ENCODE data around the gene MRPL55.
"Not testable (repeated sequence)": the region's sequence is repeated elsewhere in the genome, so short reads cannot be mapped to it uniquely, and the experiment has no call there.

The MRPL55 gene

DNA sequence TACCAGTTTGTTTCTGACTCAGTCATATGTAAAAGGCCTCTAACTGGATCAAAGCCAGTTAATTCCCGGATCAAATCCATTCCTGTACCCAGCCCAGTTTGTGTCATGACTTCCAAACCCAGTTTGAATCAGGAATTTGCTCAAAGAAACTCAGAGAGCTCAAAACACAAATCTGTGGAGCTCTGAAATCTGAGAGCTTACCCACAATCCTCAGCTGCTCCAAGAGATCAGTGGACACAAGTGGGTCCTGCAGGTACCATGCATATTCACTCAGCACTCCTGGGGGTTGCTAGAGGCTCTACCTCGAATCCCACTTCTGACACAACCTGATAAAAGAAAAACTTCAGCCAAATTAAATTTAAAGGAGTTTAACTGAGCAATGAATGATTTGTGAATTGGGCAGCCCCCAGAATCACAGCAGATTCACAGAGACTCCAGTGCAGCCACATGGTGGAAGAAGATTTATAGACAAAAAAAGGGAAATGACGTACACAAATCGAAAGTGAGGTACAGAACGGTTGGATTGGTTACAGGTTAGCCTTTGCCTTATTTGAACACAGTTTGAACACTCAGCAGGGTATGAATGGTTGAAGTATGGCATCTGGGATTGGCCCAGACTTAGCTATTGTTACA lies 11.9 kb upstream of the MRPL55 start:
- DNase-seq (ENCODE audit: low spot score): no peak

DNA sequence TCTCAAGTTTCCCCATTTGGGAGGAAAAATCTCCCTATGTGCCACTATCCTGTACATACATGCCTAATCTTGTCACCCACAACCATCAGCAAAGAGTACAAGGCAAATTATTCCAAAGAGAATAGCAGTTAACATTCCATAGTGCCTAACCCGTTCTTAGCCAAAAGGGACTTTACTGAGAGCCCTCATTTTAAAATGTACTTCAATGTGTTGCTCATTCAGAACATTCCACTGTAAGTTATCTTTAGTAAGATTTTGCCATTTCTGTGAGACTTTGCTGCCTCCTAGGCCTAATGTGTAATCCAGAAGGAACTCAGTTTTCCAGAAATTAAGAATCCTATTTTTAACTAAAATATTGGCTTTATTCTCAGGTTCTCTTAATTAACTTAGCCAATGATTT lies 11.3 kb upstream of the MRPL55 start:
- DNase-seq (ENCODE audit: low spot score): no peak

DNA sequence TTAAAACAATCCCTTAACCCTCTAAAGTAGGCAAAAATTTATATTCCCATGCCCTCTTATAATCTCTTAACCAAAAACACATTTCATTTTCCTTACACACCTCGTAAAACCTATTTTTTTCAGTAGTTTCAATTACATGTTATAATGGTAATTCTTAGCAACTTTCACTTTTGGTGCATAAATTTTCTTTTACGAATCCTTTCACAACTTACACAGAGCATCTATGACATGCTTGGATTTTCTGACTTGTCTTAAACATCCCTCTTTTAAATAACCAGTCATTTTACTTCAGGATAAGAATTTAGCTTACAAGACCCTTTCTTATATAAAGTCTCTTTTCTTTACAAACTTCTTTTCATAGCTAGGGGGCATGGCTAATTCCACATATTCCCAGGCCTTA lies 8.9 kb upstream of the MRPL55 start:
- DNase-seq (ENCODE audit: low spot score): no peak

DNA sequence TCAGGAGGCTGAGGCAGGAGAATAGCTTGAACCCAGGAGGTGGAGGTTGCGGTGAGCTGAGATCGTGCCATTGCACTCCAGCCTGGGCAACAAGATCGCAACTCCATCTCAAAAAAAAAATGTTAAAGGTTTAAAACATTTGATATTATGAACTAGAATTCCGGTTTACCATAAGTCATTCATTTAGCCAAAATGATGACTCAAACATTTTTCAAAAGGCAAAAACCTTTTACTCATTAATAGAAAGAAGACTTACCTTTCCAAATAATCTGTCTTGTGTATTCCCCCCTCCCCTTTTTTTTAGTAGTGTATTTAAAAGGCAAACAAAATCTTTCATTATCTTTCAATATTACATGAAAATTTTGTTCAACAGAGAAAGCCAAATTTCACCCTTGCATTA lies 8.2 kb upstream of the MRPL55 start:
- no peak for DNase-seq (ENCODE audit: low spot score)

DNA sequence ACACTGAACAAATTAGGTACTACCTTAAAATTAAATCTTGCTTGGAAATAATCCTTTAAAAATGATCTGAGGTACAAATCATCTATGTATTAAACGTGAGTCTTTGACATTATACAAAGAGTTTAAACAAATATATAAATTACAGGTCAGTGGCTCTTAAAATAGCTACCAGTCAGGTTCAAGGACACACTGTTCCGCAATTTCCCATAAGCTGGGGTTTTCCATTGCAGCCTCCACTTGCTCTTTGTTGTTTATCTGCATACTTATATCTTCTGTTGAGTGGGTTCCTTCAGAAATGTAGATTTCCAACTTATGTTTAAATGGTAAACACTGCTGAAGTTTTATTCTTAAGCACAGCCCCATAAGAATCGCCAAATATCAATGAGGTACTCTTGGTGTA lies 5.7 kb upstream of the MRPL55 start:
- no peak for DNase-seq (ENCODE audit: low spot score)

DNA sequence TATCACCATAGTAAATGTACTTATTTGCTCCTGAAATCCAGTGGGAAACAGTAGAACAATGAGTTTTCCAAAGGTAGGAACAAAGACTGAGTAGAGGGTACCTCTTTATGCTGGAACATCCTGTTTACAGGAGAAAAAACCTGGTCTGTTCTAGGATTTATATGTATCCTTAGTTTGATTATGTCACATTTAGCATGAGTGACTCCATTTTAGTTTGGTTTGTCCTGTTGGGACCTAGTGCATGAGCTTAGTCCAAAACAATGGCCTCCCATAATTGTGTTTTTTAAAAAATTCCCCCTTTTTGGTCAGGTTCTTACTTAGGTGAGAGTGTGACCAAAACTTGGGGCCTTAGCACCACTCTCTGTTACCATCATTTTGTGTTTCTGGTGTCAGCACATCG lies 3.5 kb upstream of the MRPL55 start:
- no peak for DNase-seq (ENCODE audit: low spot score)

DNA sequence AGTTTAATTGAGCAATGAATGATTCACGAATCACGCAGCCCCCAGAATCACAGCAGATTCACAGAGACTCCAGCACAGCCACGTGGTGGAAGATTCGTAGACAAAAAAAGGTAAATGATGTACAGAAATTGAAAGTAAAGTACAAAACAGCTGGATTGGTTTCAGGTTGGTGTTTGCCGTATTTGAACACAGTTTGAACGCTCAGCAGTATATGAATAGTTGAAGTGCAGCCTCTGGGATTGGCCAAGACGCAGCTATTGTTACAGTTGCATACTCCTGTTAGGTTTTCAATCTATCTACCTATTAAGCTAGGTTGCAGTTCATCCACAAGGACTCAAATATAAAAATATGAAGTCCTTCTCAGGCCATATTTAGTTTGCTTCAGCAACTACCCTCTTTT lies 3.1 kb upstream of the MRPL55 start:
- no peak for DNase-seq (ENCODE audit: low spot score)

DNA sequence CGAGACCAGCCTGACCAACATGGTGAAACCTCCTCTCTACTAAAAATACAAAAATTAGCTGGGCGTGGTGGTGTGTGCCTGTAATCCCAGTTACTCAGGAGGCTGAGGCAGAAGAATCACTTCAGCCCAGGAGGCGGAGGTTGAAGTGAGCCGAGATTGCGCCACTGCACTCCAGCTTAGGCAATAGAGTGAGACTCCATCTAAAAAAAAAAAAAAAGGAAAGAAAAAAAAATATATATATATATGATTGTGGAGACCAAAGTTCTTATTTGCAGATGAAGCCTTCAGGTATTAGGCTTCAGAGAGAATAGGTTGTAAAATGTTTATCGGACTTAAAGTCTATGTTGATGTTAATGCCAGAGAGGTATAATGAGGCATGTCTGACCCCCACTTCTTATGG lies 2.2 kb upstream of the MRPL55 start:
- not testable (repeated sequence) for DNase-seq (ENCODE audit: low spot score)

DNA sequence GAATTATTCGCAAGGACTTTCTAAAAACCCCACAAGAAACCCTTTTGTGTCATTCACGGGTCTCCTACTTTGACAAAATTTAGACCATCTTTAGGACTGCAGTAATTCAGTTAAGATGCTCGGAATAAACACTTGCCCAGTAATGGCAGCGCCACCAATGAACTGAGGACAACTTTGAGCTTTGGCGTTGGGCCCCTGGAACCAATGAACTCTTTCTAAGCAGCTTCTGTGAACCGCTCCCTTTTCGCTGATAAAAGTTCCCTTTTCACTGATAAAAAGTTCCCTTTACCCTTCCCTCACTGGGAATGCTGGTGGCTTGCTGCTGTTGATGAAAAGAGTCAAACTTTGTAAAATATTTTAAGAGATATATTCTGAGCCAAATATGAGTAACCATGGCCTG lies 1.5 kb upstream of the MRPL55 start:
- DNase-seq (ENCODE audit: low spot score): no peak

DNA sequence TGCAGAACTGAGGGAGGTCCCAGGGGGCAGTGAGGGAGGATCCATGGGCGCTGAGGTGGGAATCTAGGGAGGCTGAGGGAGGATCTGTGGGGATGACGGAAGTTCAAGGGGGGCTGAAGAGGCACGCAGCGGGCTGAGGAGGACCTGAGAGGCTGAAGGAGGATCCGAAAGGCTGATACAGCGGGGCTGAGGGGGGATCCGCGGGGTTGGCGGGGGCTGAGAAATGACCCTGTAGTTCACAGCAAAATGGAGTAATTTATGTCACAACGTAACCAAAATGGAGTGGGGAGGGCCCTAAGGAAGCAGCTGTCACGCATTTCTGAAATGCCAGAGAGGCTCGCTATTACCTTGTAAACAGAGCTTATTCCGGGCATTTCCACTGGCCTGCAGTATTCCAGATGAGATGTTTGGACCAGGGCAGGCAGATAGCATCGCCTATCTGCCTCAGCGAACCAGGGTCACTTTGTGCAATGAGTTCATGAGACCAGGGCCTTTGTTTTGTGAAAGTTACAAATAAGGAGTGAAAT lies 926 bp upstream of the MRPL55 start:
- DNase-seq (ENCODE audit: low spot score): no peak

DNA sequence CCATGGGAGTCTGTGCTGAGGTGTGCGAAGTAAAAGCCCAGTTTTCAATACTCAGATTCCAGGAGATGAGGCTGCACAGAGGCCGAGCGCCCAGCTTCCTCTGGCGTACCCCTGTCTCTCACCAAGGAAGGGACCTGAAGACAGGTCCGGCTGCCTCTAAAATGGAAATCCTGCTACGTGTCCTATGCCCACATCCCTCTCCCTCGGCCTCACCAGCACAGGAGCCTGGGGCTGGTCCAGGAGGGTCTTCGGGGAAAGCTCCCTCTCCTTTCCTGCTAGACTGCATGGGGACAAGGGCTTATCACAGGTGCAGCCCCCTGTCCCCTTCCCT lies 392 bp downstream of the MRPL55 start:
- no peak for DNase-seq (ENCODE audit: low spot score)

DNA sequence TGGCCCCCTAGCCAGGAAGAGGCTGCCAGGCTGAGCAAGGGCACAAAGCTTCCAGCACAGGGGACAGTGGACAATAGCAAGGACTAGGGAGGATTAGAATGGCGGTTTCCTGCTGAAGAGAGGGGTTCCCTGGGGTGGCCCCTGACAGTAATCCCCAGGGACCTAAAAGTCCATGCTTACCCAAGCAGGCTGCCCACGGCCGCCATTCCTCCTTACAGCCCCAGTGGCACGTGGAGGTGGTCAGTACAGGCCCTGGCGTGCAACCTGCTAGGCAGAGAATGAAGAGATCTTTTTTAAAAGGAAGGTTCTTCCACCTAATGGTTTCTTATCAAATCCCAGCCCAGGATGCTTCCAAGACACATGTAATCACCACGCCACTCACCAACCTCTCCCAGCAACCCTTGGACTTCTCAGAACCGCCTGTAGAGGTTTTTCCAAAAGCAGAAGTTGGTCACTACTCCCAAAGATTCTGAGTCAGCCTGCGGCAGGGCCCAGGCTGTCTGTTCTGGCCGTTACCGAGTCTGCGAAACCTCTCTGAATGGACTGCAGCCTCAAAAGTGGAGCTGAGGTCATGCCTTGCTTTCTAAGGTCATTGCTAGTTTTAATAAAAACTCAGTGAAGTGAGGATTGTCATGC lies 926 bp downstream of the MRPL55 start:
- DNase-seq (ENCODE audit: low spot score): no peak

DNA sequence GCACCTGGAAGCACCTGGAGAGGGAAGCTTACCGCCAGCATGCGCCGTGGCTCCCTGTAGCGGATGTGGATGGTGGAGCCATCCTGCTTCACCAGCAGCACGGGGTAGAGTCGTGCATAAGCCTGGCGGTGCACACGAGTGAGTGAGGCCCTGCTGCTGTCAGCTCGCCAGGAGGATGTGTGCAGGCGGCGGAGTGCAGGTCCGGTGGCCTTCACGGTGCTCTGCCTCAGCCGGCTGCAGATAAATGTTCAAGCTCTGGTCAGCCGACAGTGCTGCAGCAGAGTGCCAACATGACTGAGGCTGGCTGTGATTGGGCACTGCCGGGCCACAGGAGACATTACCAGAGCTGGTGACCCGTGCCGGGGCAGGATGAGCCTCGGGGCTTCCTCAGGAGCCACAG lies 1.5 kb downstream of the MRPL55 start:
- no peak for DNase-seq (ENCODE audit: low spot score)

DNA sequence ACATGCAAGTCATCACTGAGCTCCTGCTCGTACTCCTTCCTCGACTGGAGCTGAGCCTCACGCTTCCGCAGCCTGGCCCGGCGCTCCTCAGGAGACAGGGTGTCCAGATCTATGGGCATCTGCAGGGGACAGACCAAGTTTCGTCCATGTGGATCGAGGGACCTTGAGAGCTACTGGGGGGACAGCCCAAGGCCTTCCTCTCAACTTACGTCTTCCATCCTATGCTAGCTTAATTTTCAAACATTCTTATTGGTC lies 2.4 kb downstream of the MRPL55 start:
- no peak for DNase-seq (ENCODE audit: low spot score)

DNA sequence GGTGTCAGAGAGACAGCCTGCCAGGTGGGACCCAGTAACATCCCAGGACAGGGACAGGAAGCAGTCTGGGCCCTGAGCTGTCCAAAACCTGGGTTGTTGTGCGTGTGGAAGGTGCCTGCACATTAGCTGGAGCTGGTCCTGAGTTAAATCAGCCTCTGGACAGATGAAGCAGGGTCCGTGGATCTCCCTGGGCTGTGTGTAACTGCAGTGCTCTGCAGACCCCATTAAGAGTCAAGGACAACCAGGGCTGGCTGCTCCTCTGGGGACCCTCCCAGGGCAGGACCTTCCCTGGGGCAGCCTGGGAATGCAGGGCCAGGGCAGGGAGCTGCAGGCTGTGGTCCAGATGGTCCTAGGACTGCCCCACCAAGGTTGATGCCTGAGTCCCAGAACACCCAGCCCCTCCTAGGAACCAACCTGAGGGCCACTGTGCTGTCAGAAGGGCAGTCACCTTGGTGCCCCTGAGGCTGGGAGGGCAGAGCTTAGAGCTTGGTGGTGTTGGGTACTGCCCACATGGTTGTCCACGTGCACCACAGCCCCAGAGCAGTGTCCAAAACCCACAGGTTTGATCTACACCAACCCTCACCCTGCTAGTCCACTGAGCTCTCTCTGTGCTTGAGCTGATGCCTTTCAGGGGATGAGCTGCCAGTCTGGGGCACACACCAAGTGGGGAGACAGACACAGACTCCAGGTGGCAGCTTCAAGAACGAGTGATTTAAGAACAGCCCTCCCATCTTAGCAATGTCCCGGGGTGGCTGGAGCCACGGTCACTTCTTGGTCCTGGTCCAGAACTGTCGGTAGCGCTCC lies 2.9 kb downstream of the MRPL55 start:
- DNase-seq (ENCODE audit: low spot score): no peak

DNA sequence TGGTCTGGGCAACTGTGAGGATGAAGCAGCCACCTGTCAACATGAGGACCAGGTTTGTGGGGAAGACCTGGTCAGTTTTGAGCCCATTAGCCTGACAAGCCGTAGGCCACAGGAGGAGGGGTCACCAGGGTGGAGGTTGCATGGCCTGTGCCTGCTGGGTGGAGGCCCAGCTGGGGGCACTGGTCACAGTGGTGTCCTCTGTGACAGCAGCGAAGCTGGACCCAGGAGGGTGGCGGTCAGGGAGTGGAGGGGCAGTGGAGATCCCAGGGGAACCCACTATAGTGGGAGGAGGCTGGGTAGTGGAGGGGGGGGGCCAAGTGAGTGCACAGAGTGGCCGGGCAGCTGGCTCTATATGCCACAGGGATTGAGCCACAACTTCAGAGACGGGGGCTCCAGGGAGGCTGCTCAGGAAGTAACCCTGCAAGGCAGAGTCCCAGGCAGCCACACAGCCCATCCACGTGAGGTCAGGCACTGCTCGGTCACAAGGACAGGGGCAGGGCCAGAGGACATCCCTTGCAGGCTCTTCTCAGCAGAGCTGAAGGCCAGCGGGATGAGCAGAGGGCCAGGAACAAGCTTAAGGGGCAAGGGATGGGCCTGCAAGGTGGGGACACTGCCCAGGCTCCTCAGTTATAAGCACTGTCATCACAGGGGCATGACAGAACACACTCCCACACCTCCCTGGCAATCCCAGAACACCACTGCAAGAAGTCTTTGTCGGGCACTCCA lies 3.7 kb downstream of the MRPL55 start:
- no peak for DNase-seq (ENCODE audit: low spot score)

DNA sequence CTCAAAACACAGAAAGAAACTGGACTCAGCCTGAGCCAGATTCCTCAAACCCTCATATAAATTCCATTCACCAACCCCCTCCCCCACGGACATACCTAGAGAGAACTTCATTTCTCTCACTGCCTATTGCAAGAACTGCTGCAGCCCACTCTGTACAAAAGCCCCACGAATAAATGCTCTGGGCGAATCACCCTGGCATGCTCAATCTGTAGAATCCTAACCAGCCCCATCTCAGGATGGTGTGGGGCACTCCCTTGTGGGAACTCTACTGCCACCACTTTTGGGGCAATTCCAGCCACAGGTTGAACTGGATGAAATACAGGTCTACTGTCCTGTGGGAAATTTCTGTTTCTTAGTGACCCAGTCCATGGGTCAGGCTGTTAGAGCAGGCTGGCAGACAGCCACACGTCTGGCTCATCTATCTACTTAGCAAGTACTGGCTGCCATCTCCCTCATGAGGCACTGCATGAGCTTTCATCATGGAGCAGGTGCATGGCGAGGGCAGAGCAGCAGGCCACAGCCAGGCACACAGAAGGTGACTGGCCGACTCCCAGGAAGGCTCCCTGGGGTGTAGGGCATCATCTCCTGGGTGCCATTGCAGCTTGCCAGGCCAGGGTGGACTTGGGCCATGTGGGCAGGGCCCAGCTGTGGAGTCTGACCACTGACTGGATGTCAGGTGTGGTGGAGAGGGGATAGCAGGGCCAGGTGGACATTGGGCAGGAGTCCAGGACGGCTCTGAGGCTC lies 4.4 kb downstream of the MRPL55 start:
- no peak for DNase-seq (ENCODE audit: low spot score)

DNA sequence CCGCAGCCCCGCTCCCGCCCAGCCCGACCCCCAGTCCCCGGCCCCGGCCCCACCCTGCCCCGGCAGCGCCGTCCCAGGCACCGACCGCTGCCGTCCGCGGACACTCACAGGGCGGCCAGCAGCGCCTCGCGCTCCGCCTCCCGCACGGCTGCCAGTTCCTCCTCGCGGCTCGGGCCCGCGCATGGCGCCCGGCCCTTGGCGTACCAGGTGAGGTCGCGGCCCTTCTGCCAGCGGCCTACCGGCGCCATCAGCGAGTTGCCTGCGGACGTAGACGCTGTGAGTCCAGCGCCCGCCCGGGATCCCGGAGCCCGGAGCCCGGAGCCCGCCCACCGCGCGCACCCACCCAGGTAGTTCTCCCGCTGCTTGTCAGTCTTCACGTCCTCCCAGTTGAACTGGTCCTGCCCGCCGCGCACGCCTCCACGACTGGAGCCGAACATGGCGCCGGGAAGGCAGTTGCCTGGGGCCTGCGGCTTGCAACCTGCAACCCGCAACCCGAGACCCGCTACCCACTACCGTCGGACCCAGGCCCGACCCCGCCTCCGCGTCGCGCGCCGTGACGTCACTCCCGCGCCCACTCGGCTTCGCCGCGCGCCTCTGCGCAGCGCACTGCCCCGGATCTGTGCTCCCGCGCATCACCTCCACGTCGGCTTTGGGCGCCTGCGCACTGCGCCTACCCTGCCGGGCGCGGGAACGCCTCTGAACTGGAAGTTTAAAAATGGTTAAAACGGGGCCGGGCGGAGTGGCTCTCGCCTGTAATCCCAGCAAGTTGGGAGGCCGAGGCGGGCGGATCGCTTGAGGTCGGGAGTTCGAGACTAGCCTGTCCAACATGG lies 6.1 kb downstream of the MRPL55 start, which contains the start of gene C1orf35:
TSS of gene C1orf35 (minus strand) at position 535 of the 830 bp plus-strand sequence. CDS start at position 437, 98 bp downstream.
- DNase-seq (ENCODE audit: low spot score): peak; percentile 90

DNA sequence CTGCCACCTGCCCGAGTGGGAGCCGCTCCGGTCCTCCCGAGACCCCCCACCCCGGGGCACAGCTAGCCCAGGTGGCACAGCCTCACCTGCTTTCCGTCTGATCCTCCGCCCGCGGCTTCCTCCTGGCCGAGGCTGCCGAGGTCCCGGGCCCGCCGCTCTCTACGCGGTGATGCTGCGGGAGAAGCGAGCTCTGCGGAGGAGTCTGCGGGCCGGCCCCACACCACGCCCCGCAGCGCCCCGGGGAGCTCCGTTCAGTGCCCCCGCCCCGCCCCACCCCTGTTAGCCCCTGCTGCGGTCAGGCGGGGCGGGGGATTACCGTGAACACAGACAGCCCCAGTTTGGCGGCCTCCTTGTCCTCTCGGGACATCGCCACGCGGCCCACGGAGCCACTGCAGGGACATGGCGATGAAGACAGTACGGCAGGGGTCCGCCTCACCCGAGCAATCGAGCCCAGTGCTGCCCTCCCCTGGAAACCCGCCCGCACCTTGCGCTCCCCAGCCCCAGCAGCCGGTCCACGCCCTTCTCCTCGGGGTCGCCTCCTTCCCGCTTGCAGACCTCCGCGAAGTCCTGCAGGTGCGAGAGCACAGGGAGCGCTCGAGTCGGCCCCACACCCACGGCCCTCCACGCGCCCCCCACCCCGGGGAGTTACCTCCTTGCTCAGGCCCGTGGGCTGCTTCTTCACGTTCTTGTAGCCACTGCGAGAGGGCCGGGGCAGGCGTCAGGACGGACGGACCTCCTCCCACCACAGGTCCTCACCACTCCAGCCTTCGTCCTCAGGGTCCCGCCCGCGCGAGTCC lies 6.9 kb downstream of the MRPL55 start:
- DNase-seq (ENCODE audit: low spot score): no peak

DNA sequence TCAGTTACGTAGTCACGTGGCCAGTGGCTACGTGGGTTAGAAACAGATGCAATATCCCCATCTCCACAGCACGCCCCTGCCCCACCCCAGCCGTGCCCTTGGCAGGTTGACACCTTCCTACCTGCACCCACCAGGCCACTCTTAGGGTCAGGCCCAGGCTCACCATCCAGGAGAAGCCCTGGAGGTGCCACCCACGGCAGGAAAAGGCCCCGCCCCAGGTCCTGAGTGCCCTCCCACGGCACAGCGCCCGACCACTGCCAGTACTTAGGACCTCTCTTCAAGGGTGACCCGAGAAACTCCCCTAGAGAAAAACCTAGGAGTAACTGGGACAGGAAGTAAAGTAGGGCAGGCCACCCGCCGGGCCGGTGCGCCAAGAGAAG lies 7.5 kb downstream of the MRPL55 start:
- DNase-seq (ENCODE audit: low spot score): no peak
